GM21528 (cell line): ENCODE results near the gene MAN1A2.
"Not testable (repeated sequence)": the region's sequence is repeated elsewhere in the genome, so short reads cannot be mapped to it uniquely, and the experiment has no call there.

Experiments
- ATAC-seq: cut with Tn5 transposase; IDR thresholded peaks from one replicate; pipeline ENCODE4 v1.9.1; 2021; ENCODE audit warnings: mild to moderate bottlenecking, moderate library complexity; ENCODE audit not compliant: unreplicated experiment, low FRiP score

Gene MAN1A2

DNA sequence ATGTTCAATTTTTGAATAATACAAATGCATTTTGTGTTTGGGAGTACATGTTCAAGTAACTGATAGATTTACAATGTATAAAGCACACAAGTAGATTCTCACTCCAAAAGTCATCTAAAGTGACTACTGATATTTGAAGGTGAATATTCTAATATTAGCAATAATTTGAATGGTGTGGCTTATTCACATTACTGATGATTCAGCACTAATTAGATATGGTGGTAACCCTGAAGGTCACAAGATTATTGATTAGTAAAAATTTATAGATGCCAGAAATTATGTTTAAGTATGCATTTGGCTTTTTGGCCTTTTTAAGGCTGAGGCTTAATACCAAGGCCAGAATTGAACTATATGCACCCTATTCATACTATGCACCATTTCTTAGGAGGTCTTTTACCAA, 186.2 kb downstream of the MAN1A2 start:
- no peak for ATAC-seq

DNA sequence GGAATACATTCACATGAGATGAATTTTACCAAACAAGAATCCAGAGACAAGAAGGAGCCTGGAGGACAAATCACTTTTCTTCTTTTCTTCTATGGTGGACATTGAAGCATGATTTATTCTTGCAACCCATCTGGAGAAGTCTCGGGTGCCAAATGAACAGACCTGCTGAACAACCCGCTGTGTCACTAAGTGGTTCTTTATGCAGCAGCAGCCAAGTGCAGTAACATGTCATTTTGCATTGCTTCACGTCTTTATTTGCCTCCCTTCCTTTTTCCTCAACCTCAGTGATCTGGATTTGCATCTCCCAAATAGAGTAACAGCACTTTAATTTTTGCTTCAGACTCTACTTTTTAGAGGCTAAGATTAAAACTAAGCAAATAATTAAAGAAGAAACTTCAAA, 188.6 kb downstream of the MAN1A2 start:
- no peak for ATAC-seq

DNA sequence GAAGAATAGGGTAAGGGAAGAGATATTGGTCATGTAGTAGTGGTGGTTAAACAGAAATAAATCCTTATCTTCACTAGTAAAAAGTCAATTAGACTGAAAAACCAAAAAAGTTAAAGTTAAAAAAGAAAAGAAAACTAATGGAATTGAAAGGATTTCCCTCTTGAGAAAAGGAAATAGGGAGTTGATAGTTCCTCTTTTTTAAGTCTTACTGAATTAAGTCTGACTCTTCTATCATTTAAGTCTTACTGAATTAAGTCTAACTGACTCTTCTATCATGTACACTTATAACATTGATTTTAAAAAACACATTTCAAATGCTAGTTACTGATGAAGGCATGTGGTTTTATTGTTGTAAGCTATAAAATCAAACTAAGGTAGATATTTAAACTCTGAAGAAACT, 189.1 kb downstream of the MAN1A2 start:
- no peak for ATAC-seq

- ATAC-seq = no peak
Measured at GRCh38 chr1:117556976-117557375, 189.7 kb downstream of the MAN1A2 start.

GRCh38 chr1:117558451-117558850, 191.2 kb downstream of the MAN1A2 start:
- not testable (repeated sequence) for ATAC-seq

DNA sequence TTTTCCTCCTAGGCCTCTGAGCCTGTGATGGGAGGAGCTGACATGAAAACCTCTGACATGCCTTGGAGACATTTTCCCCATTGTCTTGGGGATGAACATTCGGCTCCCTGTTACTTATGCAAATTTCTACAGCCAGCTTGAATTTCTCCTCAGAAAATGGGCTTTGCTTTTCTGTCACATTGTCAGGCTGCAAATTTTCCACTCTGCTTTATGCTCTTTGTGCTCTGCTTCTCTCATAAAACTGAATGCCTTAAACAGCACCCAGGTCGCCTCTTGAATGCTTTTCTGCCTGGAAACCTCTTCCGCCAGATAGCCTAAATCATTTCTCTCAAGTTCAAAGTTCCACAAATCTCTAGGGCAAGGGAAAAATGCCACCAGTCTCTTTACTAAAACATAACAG, 191.9 kb downstream of the MAN1A2 start:
- ATAC-seq = no peak

DNA sequence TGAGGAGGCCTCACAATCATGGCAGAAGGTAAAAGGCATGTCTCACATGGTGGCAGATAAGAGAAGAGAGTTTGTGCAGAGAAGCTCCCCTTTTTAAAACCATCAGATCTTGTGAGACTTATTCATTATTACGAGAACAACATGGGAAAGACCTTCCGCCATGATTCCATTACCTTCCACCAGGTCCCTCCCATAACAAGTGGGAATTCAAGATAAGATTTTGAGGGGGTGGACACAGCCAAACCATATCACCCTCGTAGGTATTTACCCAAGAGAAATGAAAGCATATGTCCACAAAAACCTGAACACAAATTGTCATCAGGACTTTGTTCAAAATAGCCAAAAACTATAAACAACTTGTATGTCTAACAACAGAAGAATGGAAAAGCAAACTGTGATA, 192.7 kb downstream of the MAN1A2 start:
- no peak for ATAC-seq

- no peak for ATAC-seq
Measured at GRCh38 chr1:117561071-117561470, 193.8 kb downstream of the MAN1A2 start.

GRCh38 chr1:117561551-117561950, 194.3 kb downstream of the MAN1A2 start:
- ATAC-seq = no peak

DNA sequence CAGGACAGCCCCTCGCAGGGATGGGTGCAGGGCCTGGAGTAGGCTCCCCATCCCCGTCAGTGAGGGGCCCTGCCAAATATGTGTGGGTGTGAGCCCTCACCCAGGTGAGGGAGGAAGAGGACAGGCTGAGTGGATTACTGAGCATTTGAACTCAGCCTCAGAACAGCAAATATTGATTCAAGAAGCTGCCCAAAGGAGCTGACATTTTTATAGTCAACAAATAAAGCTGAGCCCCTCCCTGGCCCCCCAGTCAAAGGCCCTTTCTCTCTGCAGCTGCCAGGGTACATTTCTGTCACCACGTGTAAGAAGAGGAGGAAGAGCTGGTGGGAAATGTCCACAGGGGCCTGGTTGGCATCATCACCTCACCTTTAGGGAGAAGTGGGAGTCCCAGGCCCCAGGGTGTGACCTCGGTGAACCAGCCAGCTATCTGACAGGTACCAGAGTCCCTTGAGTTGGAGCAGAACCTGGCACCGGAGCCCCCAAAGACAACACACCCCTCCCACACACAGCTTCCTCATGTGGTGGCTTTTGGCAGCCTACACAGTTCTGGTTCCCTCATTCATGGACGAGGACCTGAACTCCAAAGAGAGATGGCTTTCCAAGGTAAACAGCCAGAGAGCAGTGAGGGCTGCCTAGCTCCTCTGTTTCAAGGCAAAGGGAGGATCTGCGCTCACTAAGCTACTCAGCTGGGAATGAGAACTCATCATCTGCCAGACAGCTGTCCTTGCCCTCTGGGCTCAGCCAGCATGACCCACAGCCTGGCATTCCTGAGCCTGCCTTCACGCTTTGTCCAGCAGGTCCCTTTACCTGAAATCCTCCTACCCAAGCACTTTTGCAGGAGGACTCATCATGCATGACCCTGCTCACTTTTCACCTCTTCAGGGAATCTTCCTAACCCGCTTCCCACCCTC, 195.6 kb downstream of the MAN1A2 start:
- no peak for ATAC-seq

DNA sequence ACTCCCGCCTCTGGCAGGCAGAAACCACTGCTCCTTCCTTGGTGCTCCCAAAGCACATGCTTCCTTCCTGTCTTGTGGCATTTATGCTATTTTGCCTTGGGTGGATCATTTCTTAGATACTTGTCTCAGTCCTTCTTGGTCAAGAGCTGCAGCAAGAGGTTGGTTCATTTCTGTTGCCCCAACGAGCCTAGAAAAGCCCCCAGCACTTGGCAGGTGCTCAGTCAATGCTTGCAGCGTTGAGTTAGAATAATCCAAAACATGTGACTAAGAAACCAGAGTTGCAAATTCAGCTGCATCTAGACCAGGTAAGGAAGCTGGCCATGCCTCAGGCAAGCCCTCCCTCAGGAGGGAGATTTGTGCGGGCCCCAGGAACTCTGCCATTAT, 196.2 kb downstream of the MAN1A2 start:
- ATAC-seq = no peak

DNA sequence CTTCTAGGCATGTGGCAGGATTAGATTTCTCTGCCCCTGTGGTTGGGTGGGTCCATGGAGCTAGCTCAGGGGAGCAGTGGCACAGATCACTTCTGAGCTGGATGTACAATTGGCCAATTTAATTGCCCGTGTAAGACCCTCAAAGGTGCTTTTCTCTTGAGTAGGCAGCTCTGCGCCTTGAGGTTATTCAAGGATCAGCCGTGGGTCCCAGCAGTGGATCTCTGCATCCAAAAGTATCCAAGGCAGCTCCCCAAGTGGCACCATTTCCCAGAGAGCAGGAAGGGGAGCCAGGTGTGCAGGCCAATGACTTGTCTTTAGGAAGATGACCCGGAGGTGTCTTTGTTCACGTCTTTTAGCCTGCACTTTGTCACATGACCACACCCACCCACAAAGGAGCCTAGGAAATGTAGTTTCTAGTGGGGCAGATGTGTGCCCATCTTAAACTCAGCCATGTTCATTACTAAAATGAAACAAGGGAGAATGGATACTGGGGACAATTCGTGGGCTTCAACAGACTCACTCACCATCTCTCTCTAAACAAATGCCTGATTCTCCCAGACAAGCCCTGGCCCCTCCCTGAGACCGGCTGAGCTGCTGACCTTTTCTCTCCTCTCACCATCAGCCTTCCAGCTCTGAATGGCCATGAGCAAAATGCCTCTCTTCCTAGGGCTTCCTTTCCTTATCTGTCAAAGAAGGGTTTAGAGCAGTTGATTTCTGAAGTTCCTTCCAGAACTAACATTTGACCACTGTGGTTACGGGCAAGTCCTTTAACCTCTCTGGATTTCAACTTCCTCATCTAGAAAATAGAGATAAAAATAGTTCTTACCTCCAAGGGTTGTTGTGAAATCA, 197.2 kb downstream of the MAN1A2 start:
- no peak for ATAC-seq

DNA sequence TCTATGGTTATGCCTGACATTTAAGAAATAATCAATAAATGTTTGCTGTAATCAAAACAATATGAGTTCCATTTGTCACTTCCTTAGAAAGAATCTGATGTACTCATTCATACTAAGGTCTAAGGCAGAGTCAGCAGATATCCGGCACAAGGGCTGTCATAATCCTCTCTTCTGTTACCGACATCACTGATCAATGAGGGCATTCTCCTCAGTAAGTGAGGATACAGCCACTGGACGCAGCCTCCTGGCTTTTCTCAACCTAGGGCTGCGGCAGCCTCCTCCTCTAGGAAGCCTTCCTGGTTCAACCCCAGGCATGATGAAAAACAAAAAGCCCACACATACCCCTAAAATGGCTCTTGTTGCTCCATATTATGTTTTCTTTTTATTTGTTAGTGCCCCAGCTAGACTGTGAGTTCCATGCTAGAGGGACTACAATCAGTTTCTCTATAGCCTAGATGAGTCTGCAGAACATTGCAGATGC, 197.9 kb downstream of the MAN1A2 start:
- no peak for ATAC-seq

DNA sequence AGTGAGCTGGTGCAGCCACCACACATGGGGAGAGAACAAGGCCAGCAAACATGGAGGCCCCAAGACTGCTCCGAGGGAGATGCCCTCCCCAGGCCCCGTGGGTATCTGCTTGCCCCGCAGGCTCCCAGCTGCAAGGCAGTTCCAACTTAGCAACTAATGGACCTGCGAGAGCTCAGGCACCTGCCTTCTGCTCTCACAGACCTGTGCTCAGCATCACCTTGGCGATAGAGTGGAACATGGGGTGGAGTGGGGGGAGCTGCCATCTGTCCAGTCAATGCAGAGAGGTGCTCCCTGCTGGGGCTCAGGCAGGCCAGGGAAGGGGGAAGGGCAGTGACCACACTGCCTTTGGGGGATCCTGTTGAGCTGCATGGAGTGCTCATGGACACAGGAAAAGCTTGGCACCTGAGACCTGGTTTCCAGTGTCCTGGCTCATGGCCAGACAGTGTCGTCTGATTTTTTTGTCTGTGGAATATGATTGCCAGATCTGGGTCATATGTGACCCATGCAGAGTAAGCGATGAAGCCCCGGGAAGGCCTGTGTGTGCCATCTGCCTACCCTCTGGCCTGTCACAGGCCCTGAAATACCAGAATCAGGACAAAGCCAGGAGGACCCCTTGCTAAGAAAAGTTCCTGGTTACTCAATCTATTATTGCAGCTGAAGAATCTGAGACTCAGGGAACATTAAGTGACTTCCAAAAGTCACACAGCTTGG, 198.7 kb downstream of the MAN1A2 start:
- ATAC-seq = no peak

DNA sequence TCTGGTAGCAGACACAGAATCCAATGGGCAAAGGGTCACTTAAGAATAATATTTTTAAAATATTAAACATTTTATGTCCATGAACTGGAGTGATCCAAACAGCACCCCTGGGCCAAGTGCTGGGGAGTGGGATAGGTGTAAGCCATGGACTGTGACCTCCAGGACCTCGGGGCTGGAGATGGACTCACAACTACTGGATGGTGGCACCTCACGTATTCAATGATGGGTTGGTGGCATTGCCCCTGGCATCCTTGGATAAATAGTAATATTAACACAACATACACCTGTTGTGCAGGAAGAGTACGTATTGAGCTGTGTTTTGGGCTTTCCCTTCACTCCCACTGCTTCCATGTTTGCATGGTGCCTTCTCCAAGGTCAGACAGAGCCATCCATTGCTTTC, 199.3 kb downstream of the MAN1A2 start:
- ATAC-seq = no peak

DNA sequence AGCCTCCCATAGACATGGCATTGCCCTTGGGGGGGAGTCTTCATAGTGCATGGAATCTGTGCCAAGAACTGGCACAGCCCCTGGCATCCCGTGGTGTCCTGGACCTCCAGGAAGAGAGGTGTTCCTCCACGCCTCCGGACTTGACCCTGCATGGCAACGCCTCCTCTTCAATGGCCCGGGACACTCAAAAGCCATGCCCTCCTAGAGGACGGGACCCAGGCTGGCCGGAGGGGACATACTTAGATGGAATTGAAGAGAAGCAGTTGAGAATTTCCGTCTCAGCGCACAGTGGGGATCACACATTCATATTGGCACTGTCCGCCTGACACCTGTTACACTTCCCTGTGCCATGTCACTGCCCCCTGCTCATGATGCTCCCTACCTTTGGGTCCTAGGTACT, 200.2 kb downstream of the MAN1A2 start:
- no peak for ATAC-seq

DNA sequence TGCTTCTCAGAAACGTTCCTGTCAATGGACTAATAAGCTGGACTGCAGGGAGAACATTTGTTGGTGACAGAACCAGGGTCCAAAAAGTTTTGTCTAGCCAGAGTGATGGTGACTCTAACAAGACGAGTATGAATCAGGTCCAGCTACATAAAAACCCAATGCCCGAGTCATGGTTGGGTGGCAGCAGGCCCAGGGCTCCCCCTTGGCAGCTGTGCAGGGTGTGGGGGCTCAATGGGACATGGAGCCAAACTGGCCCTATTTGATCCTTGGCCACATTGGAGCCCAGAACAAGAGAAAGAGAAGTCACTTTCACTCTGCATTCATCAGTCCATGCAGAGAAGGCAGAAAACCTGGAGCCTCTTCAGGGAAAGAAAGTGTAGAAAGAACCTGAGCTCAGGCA, 200.7 kb downstream of the MAN1A2 start:
- no peak for ATAC-seq

GRCh38 chr1:117568999-117569398, 201.8 kb downstream of the MAN1A2 start:
- ATAC-seq = no peak

GRCh38 chr1:117569856-117570255, 202.6 kb downstream of the MAN1A2 start:
- ATAC-seq = no peak

DNA sequence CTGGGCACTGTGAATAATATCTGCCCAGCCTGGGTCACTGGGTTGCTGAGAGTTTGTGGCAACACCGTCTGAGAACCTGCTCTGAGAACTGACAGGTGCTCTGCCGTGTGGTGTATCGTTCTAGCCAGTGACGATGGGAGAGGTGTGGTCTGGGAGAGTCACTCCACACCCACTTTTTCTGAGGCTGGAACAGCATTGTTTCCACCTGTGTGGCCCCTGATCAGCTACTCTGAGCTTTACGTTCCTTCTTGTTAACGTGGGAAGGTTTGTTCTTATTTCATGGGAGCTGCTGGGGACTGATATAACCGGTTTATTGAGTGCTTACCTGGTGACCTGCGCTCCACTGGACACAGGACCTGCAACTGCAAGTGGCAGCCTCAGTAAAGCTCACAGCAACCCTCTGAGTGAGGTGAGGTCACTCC, 203.8 kb downstream of the MAN1A2 start:
- no peak for ATAC-seq

DNA sequence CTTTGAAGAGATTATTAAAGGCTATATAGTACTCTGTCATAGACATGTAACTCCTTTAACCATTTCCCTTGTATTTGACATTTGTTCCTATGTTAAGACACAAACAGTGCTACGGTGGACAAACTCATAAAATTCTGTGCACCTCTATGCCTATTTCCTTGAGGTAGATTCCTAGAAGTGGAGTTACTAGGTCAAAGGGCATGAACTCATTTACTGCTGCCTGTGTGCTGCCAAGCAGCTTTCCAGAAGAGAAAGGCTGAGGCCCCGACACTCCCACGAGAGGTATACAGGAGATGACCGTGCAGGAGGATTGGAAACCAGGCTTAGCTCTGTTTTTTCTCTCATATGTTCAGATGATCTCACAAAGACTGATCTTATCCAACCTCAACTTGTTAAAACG, 204.2 kb downstream of the MAN1A2 start:
- no peak for ATAC-seq
